ENCODE results near the gene ARHGAP28.

DNA sequence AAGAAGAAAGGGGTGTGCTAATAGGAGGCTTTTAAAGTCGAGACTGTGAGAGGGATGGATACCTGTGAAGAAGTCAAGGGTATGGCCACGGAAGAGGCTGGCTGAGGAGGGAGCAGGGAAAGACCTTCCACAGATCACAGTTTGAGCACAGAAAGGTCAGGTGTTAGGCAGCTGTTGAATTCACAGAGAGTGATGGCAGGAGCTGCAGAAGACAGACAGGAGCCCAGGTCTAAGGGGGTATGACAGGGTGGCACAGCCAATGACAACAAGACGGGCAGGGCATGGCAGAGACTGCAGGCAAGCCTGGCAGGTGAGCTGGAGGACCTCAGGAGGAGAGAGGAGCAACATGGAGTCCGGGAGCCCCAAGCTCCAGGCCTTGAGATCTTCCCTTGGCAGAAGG lies 225.0 kb downstream of the ARHGAP28 start:
- TF ChIP-seq, protein P1, sequence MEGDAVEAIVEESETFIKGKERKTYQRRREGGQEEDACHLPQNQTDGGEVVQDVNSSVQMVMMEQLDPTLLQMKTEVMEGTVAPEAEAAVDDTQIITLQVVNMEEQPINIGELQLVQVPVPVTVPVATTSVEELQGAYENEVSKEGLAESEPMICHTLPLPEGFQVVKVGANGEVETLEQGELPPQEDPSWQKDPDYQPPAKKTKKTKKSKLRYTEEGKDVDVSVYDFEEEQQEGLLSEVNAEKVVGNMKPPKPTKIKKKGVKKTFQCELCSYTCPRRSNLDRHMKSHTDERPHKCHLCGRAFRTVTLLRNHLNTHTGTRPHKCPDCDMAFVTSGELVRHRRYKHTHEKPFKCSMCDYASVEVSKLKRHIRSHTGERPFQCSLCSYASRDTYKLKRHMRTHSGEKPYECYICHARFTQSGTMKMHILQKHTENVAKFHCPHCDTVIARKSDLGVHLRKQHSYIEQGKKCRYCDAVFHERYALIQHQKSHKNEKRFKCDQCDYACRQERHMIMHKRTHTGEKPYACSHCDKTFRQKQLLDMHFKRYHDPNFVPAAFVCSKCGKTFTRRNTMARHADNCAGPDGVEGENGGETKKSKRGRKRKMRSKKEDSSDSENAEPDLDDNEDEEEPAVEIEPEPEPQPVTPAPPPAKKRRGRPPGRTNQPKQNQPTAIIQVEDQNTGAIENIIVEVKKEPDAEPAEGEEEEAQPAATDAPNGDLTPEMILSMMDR (IDR thresholded peaks at IDR 0.05) = no peak
- TF ChIP-seq POLR2A (IDR thresholded peaks at IDR 0.05) = no peak
